ENCODE data around the gene CA5B.
A peak's percentile ranks its signal among the peaks of the same experiment; 100 is the strongest.
"Not testable (repeated sequence)": the region's sequence is repeated elsewhere in the genome, so short reads cannot be mapped to it uniquely, and the experiment has no call there.

The CA5B gene, protein sequence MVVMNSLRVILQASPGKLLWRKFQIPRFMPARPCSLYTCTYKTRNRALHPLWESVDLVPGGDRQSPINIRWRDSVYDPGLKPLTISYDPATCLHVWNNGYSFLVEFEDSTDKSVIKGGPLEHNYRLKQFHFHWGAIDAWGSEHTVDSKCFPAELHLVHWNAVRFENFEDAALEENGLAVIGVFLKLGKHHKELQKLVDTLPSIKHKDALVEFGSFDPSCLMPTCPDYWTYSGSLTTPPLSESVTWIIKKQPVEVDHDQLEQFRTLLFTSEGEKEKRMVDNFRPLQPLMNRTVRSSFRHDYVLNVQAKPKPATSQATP

DNA sequence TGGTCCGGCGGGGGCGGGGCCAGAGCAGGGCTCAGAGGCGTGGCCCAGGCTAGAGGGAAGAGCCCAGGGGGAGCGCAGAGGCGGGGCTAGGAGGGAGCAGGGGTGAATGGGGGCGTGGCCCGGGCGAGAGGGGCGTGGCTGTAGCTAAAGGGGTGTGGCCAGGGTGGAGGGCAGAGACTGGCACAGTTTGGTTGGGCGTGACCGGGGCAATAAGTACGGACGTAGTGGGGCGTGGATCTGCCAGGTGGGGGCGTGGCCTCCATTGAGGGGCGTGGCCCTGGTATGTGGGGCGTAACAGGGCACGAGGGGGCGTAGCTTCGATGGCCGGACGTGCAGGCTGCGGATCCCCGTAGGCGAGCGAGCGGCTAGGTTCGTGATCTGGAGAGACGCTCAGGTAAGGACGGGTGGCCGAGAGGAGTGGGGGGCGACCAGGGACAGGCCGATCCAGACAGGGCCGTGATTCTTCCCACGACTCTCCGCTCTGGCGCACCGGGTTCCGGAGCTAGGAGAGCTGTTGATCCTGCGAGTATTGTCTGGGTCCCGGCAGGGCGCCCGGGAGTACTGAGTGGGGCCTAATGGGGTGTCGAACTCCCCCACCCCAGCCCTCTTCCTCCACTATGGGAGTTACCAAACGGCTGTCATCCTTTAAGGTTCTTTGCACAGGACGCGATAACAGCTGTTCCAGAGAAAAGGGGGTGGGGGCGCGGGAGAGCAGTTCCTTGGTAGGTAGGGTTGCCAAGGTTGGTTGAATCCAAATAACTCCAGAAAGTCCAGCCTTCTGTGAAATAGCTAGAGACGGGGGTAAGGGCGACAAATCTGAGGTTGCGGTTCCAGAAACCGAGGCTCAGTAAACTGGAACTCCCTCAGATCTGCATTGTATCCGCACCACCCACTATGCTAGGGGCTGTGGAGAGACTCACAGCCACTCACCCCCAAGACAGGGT, at the start of gene CA5B:
Gene CA5B, plus strand, starts transcription at position 312 of the 944 bp plus-strand sequence. CDS start 11,754 bp downstream, outside the sequence.
- no peak for DNase-seq

DNA sequence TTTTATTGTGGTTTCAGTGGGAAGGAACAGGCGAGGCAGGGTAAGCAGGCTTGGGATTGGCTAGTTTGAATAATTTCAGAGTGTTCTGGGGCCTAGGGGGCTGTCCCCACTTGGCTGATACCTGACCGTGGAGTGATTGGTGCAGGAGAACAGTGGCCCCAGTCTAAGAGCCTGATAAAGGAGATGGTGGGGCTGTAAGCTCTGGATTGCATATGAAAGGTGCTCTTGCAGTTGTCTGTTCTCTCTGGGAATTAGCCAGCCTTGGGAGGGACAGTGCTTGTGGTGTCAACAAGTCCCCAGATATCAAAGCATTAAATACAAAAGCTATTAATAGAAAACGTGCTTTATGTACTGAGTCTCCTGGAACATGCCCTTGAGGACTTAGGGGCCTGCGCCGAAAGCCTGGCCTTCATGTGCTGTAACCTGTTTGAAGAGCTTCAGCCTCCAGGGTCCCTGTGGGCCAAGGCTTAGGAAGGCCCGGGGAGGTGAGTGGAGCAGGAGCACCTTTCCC, 43.1 kb upstream of the CA5B start:
- DNase-seq: no peak

DNA sequence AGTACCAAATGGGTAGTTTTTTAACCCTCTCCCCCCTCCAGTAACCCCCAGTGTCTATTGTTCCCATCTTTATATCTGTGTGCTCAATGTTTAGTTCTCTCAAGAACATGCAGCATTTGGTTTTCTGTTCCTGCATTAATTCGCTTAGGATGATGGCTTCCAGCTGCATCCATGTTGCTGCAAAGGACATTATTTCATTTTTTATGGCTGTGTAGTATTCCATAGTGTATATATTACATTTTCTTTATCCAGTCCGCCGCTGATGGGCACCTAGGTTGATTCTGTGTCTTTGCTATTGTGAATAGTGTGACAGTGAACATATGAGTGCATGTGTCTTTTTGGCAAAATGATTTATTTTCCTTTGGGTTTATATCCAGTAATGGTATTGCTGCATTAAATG, 41.6 kb upstream of the CA5B start:
- no peak for DNase-seq

DNA sequence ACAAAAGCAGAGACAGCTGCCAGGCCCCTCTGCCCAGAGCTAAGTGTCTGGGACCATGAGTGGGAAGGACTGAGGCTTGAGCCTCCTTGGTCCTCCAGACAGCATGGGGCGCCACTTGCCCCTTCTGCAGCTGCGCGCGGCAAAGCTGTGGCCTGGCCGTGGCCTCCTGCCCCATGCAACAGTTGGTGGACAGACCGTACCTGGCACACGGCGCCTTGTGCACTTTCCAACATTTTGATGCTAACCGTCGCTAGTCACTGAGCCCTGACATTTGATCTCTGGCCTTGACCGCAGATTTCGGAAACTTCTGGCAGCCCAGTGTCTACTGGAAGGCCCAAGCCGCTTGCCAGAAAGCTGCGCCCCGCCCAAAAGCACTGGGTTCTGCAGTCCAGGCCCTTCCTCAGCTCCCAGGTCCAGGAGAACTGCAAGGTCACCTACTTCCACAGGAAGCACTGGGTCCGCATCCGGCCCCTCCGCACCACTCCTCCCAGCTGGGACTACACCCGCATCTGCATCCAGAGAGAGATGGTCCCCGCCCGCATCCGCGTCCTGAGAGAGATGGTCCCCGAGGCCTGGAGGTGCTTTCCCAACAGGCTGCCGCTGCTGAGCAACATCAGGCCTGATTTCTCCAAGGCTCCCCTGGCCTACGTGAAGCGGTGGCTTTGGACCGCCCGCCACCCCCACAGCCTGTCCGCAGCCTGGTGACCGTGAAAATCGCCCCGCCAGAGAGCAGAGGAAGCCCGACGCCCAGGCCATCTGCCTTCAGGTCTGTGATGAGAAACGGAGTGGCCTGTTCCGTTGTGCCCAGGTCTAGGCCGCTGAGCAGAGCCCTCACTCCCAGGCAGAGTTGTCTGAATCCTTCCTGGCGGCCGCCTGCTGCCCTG, 35.3 kb upstream of the CA5B start:
- DNase-seq: no peak

DNA sequence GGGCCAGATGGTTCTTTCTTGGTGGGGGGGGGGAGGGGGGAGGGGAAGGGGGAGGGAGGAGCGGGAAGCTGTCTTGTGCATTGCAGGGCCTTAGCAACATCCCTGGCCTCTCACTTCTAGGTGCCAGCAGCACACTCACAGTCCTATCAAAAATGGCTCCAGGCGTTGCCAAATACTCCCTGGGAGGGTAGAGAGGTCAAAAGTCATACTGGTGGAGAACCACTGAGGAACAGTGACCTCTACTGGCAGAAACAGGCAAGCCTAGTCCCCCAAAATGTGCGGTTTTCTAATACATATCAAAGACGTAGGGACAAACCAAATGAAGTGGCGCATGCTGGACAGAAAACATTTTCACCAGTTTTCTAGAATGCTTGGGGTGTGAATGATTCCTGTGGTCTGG, 34.3 kb upstream of the CA5B start:
- DNase-seq: not testable (repeated sequence)

DNA sequence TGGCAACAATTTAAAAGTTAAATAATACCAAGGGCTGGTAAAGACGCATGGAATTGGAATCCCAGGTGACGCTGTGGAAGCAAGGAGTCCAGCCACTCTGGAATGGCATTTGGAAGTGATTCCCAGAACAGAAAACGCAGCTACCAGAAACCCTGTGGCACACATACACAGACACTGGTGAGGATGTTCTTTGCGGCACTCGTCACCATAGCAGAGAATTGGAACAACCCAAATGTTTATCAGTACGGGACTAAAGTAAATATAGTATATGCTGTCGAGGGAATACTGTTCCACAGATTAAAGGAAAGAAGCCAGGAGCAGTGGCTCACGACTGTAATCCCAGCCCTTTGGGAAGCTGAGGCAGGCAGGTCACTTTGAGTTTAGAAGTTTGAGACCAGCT, 33.8 kb upstream of the CA5B start:
- DNase-seq: not testable (repeated sequence)

DNA sequence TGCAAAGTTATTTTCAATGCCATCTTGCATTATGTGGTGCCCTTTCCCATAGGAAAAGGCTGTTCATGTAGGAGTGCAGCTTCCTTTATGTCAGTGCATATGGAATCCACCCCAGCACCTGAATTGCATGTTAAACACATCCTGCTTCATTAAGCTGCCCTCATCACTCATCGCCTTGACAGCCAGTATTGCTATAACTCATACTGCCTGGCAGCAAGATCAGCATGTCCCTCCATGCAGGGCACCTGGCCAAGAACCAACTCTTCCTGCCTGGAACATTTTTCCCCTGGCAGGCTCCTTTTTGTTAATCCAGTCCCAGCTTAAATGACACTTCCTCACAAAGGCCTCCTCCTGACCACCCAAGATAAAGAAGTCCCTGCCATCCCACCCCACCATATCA, 23.5 kb upstream of the CA5B start:
- DNase-seq: no peak

DNA sequence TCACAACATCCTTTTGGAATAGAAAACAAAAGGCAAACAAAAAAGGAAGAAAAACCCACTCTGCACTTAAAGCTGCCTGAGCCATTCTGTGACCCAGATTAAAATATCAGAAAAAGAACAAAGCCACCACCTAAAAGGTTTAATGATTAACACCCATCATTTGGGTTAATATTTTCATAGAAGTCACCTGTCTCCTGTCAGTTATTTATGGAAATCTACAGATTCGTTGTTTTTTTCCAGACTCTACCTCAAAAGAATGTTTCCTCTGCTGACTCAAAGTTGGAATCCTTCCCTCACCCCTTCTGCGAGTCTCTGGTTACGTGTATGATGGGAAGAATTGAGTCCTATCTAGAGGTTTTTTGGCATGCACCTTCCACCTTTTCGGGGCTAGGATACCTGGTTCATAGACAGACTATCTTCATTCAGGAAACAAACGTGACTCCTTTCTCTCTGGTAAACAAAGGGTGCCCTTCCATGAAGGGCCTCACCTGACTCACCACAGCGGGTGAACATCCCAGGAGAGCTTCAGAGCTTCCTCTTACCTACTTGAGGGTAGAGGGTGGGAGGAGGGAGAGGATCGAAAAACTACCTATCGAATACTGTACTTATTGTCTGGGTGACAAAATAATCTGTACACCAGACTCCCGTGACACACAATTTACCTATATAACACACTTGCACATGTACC, 19.6 kb upstream of the CA5B start:
- DNase-seq: no peak

DNA sequence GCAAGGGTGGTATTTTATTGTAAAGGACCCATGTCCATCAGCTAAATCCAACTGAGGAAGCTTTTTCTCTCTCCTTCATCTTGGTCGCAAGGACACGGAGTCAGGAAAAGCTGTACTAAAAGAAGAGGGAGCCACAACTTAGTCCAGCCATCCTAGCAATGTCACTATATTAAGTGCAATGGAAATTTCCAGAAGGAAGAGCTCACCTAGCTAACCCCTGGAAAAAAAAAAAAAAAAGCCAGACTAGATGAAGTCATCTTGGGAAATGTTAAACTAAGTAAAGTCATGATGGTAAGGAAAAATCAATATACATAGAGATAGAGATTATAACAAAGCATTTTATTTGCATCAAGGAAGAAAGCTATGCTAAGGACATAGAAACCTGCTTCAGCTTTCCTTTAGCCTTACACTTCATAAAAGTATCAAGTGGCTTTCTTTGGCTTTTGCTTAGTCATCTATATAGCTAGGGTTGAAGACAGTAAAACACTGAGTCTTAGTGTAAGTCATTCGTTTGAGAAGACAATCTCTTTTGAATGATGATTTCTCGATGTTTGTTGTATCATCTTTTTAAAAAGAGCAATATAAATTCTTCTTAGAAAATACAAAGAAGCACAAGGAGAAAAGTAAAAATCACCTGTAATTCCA, 18.6 kb upstream of the CA5B start:
- DNase-seq: no peak

DNA sequence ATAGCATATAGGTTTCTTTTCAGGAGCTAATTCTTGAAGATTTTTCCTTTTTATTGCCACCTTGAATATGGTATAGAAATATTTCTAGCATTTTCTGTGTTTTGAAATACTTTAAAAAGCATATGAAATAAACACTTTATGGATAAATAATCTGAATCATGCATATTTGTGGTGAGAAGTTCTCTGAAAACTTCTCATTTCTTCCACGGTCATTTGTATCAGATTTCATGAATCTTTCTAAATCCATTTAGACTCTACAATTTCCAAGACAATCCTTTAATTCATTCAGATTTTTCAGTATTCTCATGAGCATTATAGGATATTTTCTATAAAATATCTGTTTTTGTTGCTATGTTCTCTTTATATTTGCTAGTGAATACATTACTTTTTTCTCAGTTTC, 16.2 kb upstream of the CA5B start:
- no peak for DNase-seq

DNA sequence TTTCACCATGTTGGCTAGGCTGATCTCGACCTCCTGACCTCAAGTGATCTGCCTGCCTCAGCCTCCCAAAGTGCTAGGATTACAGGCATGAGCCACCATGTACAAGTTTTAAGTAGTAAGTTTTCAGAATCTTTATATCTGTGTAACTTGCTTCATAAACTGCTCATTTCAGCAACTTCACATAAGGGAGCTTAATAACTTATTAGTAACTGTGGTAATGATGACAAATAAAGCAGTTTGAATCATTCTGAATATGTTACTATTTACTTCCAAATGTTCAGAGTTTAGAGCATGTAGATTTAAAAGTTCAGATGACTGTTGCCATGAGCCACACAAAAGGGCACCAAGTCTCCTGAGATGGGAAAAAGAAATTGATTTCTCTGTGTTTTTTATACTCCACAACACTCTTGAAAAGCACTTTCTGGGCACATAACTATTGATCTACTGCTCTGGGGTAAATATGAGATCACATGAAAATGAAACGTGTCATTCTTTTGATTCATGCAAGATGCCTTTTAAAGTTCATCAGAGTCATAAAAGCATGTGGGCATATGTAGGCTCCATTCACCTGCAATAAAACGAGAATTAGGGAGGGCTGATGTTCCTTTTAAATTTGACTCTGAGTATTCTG, 14.1 kb upstream of the CA5B start:
- no peak for DNase-seq

DNA sequence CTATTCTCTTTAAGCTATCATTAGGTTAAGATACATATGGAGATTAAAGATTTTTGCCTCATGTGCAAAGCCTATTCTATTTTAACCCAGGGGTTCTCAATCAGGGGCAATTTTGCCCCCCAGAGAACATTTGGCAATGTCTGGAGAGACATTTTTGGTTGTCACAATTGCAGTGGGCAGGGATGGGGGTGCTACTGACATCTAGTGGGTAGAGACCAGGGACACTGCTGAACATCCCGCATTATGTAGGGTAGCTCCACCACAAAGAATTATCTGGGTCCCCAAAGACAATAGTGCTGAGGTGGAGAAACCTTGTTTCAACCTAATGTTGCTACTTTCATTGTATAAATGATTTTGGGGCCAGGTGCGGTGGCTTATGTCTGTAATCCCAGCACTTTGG, 13.2 kb upstream of the CA5B start:
- no peak for DNase-seq

DNA sequence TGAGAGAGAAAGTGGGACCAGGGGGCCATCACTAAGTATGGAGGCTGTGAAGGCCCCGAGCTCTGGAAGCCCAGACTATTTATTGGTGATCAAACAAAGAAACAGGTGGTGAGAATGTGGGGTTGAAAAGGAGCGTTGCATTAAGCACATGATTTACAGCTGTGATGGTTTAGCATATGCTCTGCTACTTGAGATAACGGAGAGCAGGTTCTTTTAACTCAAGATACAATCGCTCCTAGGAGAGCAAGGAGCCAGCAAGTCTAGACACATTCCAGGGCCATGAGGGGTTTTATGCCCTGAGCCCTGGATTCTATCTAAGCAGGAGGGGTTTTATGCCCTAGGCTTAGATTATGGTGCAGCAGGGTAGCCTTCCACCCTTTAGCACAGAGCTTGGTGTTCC, 6.7 kb upstream of the CA5B start:
- peak in 1 of 2 experiments; percentile 51 for DNase-seq

DNA sequence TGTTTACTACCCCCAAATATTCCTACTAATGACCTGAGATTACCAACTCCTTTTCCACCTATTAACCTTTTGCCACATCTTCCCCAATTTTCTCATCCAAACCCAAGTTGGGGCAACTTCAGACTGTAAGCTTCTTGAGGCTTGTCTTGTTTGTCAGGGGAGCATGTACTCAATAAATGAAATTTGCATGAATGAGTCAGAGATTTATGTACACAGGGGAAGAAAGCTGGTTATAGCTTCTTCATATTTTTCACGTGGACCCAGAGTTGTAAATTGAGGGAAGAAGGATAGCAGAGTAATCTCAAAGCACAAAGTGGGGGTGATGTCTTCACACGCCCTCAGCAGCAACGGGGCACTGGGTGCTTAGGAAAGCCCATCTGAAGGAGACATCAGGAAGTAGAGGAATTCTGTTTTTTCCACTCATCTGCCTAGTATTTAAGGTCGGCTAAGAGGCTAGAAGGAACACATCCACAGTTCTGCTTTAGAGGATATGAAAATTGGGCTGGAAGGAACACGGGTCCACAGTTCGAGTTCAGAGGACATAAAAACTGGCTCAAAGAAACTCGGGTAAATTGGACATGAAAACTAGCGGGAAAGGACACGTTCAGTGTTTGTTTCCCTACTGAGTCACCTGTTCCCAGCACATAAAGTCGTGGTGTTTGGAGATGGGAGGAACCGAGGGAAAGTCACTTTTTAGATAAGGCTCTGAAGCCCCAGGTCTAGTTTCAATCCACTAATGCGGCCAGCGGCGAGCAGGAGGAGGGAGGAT, 696 bp upstream of the CA5B start:
- DNase-seq: no peak

DNA sequence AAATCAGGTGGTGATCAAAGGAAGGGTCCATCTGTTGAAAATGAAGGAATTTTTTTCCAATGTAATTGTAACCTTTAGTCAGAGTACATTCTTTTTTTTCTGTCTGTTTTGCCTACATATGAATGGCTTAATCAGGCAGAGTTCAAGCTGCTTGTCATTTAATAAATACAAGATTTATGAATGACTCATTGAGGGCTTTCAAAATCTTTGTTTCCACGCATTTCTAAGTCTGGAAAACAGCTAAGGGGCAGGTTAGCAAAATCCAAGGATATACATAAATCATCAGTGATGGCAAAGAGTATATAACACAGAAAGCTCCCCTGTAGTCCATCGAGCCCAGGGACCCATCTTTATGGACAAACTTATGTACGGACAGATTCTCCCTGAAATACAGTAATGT, 1.8 kb downstream of the CA5B start:
- DNase-seq: no peak

DNA sequence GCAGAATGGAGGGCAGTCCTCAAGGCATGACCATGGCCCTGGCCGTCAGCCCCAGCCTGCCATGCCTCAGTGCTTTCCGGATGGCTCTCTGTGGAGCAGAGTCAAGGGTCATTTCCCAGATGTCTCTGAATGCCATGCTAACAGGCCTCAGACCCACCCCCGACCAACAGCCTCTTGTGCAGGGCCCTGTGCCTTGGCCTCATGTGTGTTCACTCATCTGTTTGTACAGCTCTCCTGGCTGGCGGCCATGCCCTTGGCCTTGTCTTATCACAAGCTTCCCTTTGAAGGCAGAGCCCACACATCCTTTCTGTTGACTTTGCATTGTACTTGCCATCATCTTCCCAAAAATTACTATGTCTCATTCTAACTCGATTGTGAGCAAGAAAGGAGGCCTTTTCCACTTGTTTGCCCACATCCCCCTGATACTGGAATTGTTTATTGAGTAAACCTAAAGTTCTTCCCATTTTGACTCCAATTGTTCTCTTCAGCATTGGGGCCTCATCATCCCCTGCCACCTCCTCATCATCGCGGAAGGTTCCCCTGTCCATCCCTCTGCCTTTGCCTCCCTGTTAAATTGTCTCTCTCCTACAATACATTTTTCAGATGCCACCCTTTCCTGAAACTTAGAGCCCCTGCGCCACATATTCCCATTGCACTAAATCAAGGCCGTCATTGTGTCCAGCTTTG, 6.3 kb downstream of the CA5B start:
- DNase-seq: no peak

DNA sequence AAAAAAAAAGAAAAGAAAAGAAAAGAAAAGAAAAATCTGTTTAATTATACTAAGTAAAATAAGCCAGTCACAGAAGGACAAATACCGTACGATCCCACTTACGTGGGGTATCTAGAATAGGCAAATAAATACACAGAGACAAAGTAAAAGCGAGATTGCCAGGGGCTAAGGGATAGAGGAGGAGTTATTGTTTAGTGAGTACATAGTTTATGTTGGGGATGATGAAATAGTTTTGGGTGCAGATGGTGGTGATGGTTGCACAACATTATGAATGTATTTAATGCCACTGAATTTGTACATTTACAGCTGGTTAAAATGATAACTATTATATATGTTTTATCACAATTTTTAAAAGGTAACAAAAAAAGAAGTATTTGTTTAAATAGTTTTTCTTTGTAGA, 7.1 kb downstream of the CA5B start:
- DNase-seq: no peak

DNA sequence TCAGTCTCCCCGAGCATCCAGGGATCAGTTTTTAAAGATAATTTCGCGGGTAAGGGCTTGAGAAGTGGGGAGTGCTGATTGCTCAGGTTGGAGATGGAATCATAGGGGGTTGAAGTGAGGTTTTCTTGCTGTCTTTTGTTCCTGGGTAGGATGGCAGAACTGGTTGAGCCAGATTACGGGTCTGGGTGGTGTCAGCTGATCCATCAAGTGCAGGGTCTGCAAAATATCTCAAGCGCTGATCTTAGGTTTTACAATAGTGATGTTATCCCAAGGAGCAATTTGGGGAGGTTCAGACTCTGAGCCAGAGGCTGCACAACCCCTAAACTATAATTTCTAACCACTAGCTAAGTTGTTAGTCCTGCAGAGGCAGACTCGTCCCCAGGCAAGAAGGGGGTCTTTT, 8.6 kb downstream of the CA5B start:
- not testable (repeated sequence) for DNase-seq

DNA sequence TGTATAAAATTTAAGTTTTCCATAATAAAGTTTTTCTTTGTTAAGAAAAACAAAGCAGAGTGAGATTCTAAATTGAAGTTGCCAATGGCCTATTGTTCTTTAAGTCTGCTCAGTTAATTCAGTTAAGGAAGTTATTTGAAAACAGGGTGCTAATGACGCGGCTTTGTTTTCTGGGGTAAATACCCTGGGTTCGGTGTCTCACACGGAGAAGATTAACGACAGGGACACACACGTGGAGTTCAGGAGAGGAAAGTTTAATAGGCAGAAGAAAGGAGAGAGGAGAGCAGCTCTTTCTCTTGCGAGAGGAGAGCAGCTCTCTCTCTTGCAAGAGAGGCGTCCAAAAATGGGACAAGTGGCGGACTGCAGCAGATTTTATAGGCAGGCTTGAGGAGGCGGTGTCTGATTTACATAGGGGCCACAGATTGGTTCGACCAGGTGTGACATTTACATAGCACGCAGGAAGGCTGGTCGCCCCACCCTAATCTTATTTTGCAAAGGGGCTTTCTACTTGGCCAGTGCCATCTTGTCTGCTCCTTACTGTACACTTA, 9.6 kb downstream of the CA5B start:
- DNase-seq: no peak
